HG03342 (cell line): ENCODE results near the gene IER5.
A peak's percentile ranks its signal among the peaks of the same experiment; 100 is the strongest.

Experiments
- ATAC-seq: cut with Tn5 transposase; IDR thresholded peaks from one replicate; pipeline ENCODE4 v1.9.1; 2021; ENCODE audit warnings: mild to moderate bottlenecking, moderate library complexity; ENCODE audit not compliant: unreplicated experiment

The IER5 gene

DNA sequence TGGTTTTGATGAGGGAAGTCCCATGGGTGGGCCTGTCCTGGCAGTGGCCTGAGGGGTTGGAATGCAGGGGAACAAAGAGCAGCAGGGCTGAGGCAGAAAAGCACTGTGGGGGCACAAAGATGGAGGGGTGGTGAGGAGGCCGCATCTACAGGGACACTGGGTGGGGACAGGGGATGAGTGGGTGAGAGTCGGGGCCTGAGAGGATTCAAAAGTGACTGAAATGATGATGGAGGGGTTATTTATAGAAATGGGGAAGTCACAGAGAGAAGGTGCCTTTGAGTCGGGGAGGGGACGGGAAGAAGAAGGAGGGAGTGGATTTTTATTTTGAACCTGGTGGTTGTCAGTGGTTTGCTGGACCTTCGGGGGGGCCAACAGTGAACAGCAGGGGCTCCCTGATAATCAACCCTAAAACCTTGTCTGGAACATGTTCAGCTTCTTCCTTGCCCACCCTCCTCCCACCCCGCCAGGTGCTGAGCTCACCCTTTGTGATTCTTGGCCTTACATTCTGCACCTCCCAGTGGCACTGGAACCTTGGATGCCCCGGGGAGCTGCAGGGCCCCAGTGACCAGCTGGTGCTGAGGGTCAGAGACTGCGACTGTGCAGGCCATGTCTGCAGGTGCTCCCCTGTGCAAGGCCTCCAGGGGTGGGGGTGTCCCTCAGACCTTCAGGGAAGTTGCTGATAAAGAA is 42.9 kb downstream of the IER5 start:
- peak; percentile 30 for ATAC-seq

- ATAC-seq = no peak
These were observed 45.0 kb downstream of the IER5 start for GRCh38 chr1:181133441-181133951.

DNA sequence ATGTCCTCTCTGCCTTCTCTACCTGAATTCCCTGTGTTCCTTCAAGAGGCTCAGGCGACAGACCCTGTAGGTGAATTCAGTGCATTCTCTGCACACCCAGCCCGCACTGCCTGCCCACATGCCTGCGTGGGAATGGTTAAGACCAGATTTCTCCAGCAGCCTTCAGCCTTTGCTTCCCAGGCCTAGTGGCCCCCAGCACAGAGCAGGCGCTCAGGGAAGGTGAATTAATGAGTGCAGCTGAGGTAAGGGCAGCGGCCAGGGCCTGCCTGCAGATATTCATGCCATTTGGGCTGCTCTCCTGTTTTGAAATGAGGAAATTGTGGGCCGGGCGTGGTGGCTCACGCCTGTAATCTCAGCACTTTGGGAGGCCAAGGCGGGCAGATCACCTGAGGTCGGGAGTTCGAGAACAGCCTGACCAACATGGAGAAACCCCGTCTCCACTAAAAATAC is 45.5 kb downstream of the IER5 start:
- no peak for ATAC-seq

DNA sequence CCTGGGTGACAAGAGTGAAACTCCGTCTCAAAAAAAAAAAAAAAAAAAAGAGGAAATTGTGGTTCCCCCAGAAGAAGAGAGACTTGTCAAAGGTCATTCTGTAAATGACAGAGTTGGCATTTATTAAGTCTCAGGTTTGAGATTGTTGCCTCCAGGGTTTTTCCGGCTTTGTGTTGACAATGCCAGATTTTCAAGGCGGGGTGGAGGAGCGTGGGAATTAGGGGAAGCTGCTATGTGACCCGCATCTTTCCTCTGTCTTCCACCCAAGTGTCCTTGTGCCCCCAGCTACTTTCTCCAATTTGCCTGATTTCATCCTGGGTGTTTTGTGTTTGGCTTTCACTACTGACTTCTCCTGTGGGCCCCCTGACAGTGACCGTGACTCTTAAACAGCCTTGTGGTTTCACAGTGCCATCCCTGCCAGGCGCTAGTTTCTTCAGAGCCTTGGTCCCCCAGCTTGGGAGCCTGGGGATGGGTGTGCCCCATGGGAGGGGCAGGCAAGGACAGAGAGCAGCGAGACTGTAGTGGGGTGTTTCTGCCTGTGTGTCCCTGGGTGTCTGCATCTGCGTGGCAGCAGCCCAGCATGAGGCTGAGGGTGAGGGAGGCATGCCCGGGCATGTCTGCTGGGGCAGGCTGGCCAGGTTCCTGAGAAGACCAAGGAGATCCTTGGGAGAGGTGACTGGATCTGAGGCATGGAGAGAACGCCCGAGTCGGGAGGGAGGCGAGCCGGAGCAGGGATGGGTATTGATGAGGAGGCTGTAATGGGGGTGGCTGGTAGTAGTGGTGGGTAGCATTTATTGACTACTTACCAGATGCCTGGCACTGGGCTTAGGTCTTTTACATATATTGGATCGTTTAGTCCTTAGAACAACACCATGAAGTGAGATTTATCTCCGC is 46.3 kb downstream of the IER5 start:
- ATAC-seq = peak; percentile 30

GRCh38 chr1:181135437-181135731 is 46.9 kb downstream of the IER5 start:
- no peak for ATAC-seq

GRCh38 chr1:181135815-181136737 is 47.6 kb downstream of the IER5 start:
- ATAC-seq = no peak

- no peak for ATAC-seq
These were observed 48.2 kb downstream of the IER5 start for GRCh38 chr1:181136738-181137122.

GRCh38 chr1:181137217-181137743 is 48.8 kb downstream of the IER5 start:
- no peak for ATAC-seq

DNA sequence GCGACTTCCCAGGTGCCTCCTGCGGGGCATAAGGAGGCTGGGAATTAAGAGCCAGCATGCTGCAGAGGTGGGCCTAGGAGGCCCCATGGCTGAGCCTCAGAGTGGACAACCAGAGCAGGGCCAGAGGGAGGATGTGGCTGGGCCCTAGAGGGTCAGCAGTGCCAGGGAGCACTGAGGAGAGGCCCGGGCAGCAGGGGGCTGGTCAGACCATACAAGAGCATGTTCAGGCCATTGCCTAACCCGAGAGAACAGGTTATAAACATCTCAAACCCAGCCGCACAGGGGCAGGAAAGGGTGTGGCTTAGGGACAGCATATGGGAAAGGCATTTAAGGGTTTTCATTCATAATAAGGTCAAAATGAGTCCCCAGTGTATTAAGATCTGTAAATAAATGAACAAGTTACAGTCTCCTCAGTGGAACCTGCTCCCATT is 51.1 kb downstream of the IER5 start:
- no peak for ATAC-seq

- no peak for ATAC-seq
These were observed 51.9 kb downstream of the IER5 start for GRCh38 chr1:181140398-181140797.

DNA sequence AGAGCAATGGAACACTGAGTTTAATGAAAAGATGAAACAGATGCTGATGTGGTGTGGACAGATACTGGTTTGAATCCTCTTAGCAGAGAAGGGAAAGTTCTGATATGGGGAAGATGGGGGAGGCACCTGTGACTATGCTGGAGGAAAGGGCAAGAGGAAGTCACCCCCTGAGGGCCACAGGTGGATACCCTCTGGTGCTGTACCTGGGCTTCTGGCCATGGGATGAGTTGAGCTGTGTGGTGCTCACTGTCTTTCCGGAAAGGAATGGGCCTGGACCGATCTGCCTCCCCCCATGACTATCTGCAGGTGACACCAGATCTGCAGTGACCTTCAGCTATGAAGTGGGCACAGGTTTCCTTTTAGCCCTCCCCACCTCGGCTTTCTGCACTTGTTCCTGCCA is 52.4 kb downstream of the IER5 start:
- ATAC-seq = no peak

- ATAC-seq = no peak
These were observed 53.0 kb downstream of the IER5 start for GRCh38 chr1:181141431-181141910.
